Head of caudate nucleus (tissue), 42 donors: ENCODE measurements around the gene XYLT1.

Experiments used
- DNase-seq, 42 donors: peaks; one replicate each; pipeline versions ENCODE4 v3.0.0 to v3.0.0-alpha.2; 2020 to 2021; ENCODE audit warnings: mixed read lengths in 7 of 42
- intact Hi-C: fragments of 100-400 bp; cut with DNase I; formaldehyde crosslinking; loops from one replicate; pipeline ENCODE4 v1.15.0; 2022

Gene XYLT1

DNA sequence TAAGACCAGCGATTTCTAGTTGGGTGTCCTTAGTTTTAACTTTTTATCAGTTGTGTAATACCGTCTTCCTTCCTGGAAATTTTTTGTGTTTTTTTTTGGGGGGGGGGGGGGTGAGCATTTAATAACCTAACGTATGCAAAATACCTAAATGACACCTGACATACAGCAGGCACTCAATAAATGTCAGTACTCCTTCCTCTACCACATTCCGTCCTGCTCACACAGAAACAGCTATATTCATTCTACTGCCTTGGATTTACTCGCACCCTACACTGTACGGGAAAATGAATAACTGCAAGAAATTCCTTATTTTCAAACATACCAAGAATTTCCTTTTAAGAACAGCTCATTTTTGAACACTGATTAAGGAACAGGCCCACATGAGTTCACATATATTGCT is 5.3 kb downstream of the XYLT1 start:
- intact Hi-C loops, result loop anchor here (5.0 kb wide), 3 partner anchors 48 to 273 kb away; no protein-coding TSS in a partner anchor

GRCh38 chr16:17463335-17463734 is 7.4 kb downstream of the XYLT1 start:
- DNase-seq, result no peak
- intact Hi-C loops, result no loop called here

More for the DNA sequence above, 5.3 kb downstream of the XYLT1 start:
- no peak for DNase-seq

GRCh38 chr16:17461951-17462729 is 8.6 kb downstream of the XYLT1 start:
- intact Hi-C loops, result no loop called here

DNA sequence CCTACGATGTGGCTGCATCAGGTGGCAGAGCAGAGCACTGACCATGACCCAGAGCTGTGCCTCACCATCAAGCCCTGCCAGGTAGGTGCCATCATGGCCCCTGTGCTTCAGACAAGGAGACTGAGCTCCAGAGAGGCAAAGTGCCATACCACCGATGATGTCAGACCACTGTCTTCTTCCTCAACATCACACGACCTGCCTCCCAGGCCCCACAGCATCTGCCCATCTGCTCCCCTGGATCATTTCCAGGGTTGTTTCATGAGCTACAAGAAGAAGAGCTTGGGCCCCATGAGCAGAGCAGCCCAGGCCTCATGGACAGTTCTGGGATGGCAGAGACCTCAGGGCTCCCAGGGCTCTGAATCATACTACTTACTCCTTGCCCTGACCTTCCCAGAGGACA is 9.9 kb downstream of the XYLT1 start:
- intact Hi-C loops, result no loop called here
- no peak for DNase-seq

More at GRCh38 chr16:17461951-17462729, 8.6 kb downstream of the XYLT1 start:
- DNase-seq, result no peak

DNA sequence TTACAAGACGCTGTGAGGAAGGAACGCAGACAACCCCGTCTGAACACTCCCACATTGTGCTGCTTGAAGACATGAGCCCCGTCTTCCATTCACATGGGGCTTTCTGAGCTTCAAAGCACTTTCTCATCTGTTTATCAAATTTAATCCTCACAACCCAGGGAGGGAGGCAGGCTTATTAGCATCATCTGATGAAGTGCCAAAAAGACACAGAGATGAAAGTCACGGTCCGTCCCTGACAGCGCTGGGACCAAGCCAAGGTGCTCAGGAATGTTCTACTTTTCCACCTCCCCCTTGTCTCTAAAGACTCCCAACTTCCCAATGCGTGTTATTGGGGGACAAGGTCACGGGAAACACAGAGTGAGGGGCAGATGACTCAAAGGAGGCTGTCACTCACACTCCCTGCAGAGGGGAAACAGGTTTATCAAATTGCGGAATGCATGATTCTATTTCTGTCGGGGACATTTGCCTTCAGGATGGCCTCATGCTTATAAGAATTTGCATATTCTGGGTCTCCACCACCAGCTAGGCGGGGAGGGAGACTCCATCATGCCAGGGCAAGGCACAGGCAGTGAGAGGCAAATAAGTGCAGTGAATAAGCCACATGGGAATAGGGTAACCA is 10.7 kb downstream of the XYLT1 start:
- intact Hi-C loops, result no loop called here
- DNase-seq, result no peak

DNA sequence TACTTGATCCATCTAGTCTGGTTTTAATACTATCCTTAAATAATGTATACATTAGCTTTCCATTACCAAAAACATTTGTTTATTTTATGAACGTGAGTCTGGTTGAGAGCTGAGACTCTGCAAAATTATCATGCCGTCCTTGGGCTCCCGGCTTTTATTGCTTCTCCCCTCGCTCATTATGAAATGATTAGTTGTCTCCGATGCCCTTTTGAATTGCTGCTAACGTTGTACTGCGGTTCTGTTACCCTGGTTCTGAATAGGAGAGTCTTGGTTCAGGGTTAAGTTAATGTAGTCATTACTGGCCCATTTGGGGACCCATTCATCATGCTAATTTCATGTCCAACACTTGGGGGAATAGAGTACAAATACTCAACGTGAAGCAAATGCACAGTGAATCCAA is 12.8 kb downstream of the XYLT1 start:
- intact Hi-C loops, result no loop called here

GRCh38 chr16:17457513-17457912 is 13.2 kb downstream of the XYLT1 start:
- no peak for DNase-seq
- intact Hi-C loops, result no loop called here

More for the DNA sequence above, 12.8 kb downstream of the XYLT1 start:
- DNase-seq, result no peak

DNA sequence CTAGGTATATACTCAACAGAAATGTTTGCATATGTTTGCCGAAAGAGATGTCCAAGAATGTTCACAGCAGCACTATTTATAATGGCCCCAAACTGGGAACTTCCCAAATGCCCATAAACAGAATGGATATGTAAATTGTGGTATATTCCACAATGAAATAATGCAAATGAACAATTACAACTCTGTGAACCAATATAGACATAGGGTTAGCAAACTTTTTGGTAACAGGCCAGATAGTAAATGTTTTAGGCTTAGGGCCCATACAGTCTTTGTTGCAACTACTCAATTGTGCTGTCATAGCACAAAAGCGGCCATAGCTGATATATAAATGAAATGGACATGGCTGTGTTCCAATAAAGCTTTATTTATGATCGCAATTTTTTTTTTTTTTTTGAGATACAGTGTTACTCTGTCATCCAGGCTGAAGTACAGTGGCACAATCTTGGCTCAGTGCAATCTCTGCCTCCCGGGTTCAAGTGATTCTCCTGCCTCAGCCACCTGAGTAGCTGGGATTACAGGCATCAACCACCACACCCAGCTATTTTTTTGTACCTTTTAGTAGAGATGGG is 16.5 kb downstream of the XYLT1 start:
- intact Hi-C loops, result no loop called here
- no peak for DNase-seq

DNA sequence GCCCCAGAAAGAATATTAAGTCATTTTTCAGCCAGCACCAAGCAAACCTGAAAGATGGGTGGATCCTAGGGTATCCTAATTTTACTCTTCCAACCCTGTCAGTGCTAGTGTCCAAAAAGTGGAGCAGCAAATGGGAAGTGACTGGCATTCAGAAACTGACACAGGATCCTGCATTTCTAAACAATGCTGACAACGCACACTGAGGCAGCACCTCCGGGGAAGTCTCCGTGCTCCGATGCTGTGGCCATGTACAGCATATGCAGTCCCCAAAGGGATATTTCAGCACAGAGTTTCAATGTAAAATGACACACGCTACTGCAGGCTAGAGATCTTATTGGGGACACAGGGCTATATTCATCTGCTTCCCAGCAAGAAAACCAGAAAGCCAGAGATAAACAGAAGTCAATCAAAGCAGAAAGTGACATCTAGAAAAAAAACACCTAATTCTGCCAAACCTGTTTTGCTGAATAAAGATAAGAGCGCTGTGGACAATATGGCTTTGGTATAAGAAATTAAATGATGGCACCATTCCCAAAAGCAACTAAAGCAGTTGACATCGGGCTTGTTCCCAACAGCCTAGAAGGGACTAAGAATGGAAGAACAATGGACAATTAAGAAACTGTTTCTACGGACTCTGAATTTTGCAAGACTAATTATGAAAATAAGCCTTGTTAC is 17.3 kb downstream of the XYLT1 start:
- DNase-seq, result peak in 2 of 42 donors; percentile 17 to 20

GRCh38 chr16:17452922-17453321 is 17.8 kb downstream of the XYLT1 start:
- intact Hi-C loops, result no loop called here

More for the DNA sequence above, 17.3 kb downstream of the XYLT1 start:
- intact Hi-C loops, result no loop called here

DNA sequence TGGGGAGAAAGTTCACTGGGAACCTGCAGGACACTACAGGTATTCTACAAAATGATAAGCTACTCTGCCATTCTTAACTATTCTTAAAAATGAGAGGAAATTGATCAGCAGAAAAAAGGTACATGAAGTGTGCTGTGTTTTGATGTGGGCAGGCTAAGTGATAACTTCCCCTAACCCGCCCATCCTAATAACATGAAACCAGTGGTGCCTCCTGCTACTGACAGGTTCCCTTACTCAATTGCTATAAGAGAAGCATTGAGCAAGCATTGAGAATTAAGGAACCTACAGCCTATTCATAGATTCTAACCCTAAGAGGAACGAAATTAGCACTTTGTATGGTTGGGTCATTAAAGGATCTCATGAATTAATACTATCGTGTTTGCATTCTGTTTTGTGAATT is 18.9 kb downstream of the XYLT1 start:
- intact Hi-C loops, result no loop called here
- DNase-seq, result no peak

More at GRCh38 chr16:17452922-17453321, 17.8 kb downstream of the XYLT1 start:
- no peak for DNase-seq

DNA sequence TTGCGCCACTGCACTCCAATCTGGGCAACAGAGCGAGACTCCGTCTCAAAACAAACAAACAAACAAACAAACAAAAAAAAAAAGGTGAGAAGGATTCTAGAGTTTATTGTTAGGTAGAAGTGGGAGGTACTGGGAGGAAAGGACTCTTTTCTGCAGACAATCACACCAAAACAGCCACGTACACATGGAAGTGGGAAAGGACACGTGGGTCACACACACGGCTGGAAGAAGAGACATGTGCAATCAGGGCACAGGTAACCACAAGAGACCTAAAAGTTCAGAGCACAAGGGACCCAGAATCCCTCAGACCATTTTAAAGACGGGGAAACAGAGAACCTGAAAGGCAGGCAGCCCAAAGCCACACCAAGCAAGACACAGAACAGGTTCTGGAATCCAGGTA is 20.5 kb downstream of the XYLT1 start:
- no peak for DNase-seq
- intact Hi-C loops, result no loop called here

DNA sequence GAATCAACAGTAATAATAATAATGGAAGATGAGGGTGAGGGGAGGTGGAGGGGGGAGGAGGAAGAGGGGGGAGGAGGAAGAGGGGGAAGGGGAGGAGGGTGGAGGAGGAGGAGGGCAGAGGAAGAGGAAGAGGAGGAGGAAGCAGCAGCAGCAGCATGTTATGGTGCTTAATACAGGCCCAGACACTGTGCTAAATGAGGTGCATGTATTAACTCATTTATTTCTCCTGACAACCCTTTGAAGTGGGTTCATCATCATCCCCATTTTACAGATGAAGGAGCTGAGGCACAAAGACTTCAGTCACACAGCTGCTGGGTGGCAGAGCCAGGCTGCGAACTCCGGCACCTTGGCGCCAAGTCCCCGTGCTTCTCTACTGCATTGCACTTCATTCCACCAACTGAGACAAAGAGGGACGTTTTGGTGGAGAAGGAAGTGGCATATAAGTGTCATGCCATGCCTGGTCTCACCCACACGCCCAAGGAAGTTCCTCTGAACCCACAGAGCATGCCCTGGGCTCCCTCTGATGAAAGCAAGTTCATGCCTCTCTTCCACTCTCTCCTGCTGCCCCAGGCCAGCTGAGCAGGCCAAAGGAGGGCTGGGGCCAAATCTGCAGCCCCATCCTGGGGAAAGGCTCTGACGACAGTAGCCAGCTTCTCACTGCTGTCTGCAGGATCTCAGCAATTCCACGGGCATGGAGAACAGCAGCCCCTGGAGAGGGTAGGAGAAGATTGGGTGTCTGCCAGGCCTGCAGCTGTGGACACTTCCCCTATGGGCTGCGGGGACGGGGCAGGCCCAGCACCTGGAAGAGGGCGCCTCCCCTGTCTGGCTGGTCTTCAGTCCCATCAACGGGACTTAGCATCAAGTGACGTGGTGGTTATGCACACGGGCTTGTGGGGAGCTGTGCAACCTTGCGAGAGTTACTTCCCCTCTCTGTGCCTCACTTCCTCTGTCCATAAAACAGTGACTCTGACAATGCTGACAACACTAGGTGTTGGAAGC is 21.8 kb downstream of the XYLT1 start:
- intact Hi-C loops, result no loop called here
- peak in 12 of 42 donors; percentile 10 to 45 (median 29) for DNase-seq

GRCh38 chr16:17447101-17447569 is 23.6 kb downstream of the XYLT1 start:
- no peak for DNase-seq
- intact Hi-C loops, result no loop called here

DNA sequence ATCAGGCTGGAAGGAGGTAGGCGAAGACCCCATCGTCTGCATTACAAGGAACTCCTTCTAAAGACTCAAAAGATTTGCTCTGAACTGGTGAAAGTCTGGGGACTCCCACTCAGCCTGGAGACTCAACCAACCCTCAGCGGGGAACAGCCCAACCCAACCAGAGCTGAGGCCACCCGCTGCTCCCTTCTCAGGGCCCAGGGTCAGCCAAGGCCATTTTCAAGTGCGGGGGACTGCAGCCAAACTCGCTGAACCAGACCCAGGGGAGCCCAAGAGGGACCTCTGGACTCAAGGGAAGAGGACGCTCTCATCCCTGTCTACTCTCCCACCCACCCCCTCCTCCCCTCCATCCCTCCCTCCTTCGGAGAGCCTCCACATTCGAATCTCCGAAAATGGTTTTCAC is 24.1 kb downstream of the XYLT1 start:
- intact Hi-C loops, result no loop called here
- no peak for DNase-seq

- intact Hi-C loops, result no loop called here
- DNase-seq, result no peak
Observed at GRCh38 chr16:17445421-17445820, 25.3 kb downstream of the XYLT1 start.

GRCh38 chr16:17444658-17445057 is 26.1 kb downstream of the XYLT1 start:
- no peak for DNase-seq
- intact Hi-C loops, result no loop called here

GRCh38 chr16:17440131-17440530 is 30.6 kb downstream of the XYLT1 start:
- intact Hi-C loops, result no loop called here
- DNase-seq, result no peak
